Loucy (cell line): ENCODE results near the gene BMP6.
A peak's percentile ranks its signal among the peaks of the same experiment; 100 is the strongest.

Source experiments
- H2AFZ ChIP-seq: fragments of 200-600 bp; sonication (generic); 2 replicates; pipeline ENCODE4 v1.6.0; 2016; ENCODE audit warnings: antibody characterized with exemption, mild to moderate bottlenecking, low read length, moderate library complexity
- H3F3A ChIP-seq: fragments of 200-600 bp; 2 replicates; pipeline ENCODE4 v1.6.0; 2016; ENCODE audit warnings: antibody characterized with exemption, low read depth, mild to moderate bottlenecking
- H3K27me3 ChIP-seq: fragments of 200-600 bp; sonication (generic); 2 replicates; pipeline ENCODE4 v1.6.1; 2014; ENCODE audit warnings: low read length, mild to moderate bottlenecking; ENCODE audit not compliant: insufficient read depth, poor library complexity, severe bottlenecking
- H3K36me3 ChIP-seq: fragments of 200-600 bp; sonication (generic); 2 replicates; pipeline ENCODE4 v1.6.1; 2016; ENCODE audit warnings: low read length; ENCODE audit not compliant: insufficient read depth
- H3K4me1 ChIP-seq: fragments of 200-600 bp; sonication (generic); 2 replicates; pipeline ENCODE4 v1.5.1; 2014; ENCODE audit warnings: low read length, mild to moderate bottlenecking; ENCODE audit not compliant: insufficient read depth, poor library complexity, severe bottlenecking
- H3K4me2 ChIP-seq: fragments of 200-600 bp; sonication (generic); 2 replicates; pipeline ENCODE4 v1.6.0; 2014; ENCODE audit warnings: antibody characterized with exemption, low read length, low read depth, mild to moderate bottlenecking; ENCODE audit not compliant: poor library complexity, severe bottlenecking
- H3K4me3 ChIP-seq: fragments of 200-600 bp; sonication (generic); 2 replicates; pipeline ENCODE4 v1.5.1; 2014; ENCODE audit warnings: low read length, mild to moderate bottlenecking, mixed read lengths; ENCODE audit not compliant: poor library complexity, severe bottlenecking
- H3K79me2 ChIP-seq: fragments of 200-600 bp; sonication (generic); 2 replicates; pipeline ENCODE4 v1.6.1; 2014; ENCODE audit warnings: low read length; ENCODE audit not compliant: insufficient read depth
- H3K9ac ChIP-seq: fragments of 200-600 bp; sonication (generic); 2 replicates; pipeline ENCODE4 v1.6.0; 2014; ENCODE audit warnings: mild to moderate bottlenecking, low read depth, low read length, moderate library complexity; ENCODE audit not compliant: poor library complexity, severe bottlenecking
- H3K9me2 ChIP-seq: fragments of 200-600 bp; sonication (generic); replicated peaks from 2 replicates; pipeline ENCODE4 v1.6.1; 2016; ENCODE audit warnings: low read depth, low read length, mixed read lengths
- H3K9me3 ChIP-seq: fragments of 200-600 bp; sonication (generic); 2 replicates; pipeline ENCODE4 v1.6.1; 2014; ENCODE audit warnings: mild to moderate bottlenecking, antibody characterized with exemption, low read length, low read depth; ENCODE audit not compliant: insufficient read depth
- H4K20me1 ChIP-seq: fragments of 200-600 bp; sonication (generic); 2 replicates; pipeline ENCODE4 v1.6.0; 2014; ENCODE audit warnings: antibody characterized with exemption, low read length, mild to moderate bottlenecking; ENCODE audit not compliant: insufficient read depth, poor library complexity, severe bottlenecking
- CTCF ChIP-seq: fragments of 200-600 bp; sonication (generic); conservative IDR thresholded peaks from 2 replicates; pipeline ENCODE4 v1.5.1; 2014; ENCODE audit warnings: mild to moderate bottlenecking, antibody characterized with exemption, low read length
- EZH2phosphoT487 ChIP-seq: fragments of 200-600 bp; IDR thresholded peaks from 2 replicates; pipeline ENCODE4 v1.6.1; 2018; ENCODE audit warnings: antibody characterized with exemption, mild to moderate bottlenecking, moderate library complexity, borderline replicate concordance

The BMP6 gene

GRCh38 chr6:7903673-7904072 lies 177.8 kb downstream of the BMP6 start:
- Histone ChIP-seq H3K27me3 (no peaks in the 10 kb centered on the region), H3K79me2 (peaks cover 44% of the 10 kb centered on the region), H4K20me1 (peaks cover 34% of the 10 kb centered on the region), H3F3A (no peaks in the 10 kb centered on the region), H3K9me3 (no peaks in the 10 kb centered on the region), H3K9ac (no peak overlapping the region), H3K4me3 (no peak overlapping the region), H2AFZ (no peak overlapping the region), H3K4me2 (no peak overlapping the region), H3K9me2 (no peaks in the 10 kb centered on the region), H3K4me1 (peaks cover 29% of the 10 kb centered on the region), H3K36me3 (peaks cover 63% of the 10 kb centered on the region; the same call in 1 of the 2 replicates)
- TF ChIP-seq CTCF (no peak), EZH2phosphoT487 (no peak)

- H3K27me3 ChIP-seq, result no peaks in the 10 kb centered on the region
- no peaks in the 10 kb centered on the region for H3F3A ChIP-seq
- TF ChIP-seq CTCF (no peak), EZH2phosphoT487 (no peak)
- peaks cover 43% of the 10 kb centered on the region for H4K20me1 ChIP-seq
- peaks cover 51% of the 10 kb centered on the region; the same call in 1 of the 2 replicates for H3K36me3 ChIP-seq
- H3K9me3 ChIP-seq, result no peaks in the 10 kb centered on the region
- no peaks in the 10 kb centered on the region for H3K9me2 ChIP-seq
- peaks cover 55% of the 10 kb centered on the region for H3K79me2 ChIP-seq
- H3K4me1 ChIP-seq, result peaks cover 36% of the 10 kb centered on the region
- H3K4me3 ChIP-seq, result no peak overlapping the region
- H2AFZ ChIP-seq, result no peak overlapping the region
- H3K4me2 ChIP-seq, result peak overlapping the region; percentile 14
- no peak overlapping the region for H3K9ac ChIP-seq
These were observed 178.9 kb downstream of the BMP6 start for GRCh38 chr6:7904654-7905319.

GRCh38 chr6:7905416-7905815 lies 179.5 kb downstream of the BMP6 start:
- H2AFZ ChIP-seq, result no peak overlapping the region
- peak overlapping the region; percentile 14 for H3K4me2 ChIP-seq
- H3K9ac ChIP-seq, result no peak overlapping the region
- no peaks in the 10 kb centered on the region for H3K9me3 ChIP-seq
- no peak overlapping the region for H3K4me3 ChIP-seq
- H4K20me1 ChIP-seq, result peaks cover 43% of the 10 kb centered on the region
- H3K36me3 ChIP-seq, result peaks cover 45% of the 10 kb centered on the region; the same call in 1 of the 2 replicates
- TF ChIP-seq CTCF (no peak), EZH2phosphoT487 (no peak)
- H3K27me3 ChIP-seq, result no peaks in the 10 kb centered on the region
- H3K9me2 ChIP-seq, result no peaks in the 10 kb centered on the region
- peaks cover 57% of the 10 kb centered on the region for H3K79me2 ChIP-seq
- peaks cover 36% of the 10 kb centered on the region for H3K4me1 ChIP-seq
- no peaks in the 10 kb centered on the region for H3F3A ChIP-seq
